HG03066 (cell line): ENCODE results near the gene XYLT1.
"Not testable (repeated sequence)": the region's sequence is repeated elsewhere in the genome, so short reads cannot be mapped to it uniquely, and the experiment has no call there.

ENCODE experiments used
- ATAC-seq: cut with Tn5 transposase; IDR thresholded peaks from one replicate; pipeline ENCODE4 v1.9.1; 2021; ENCODE audit warnings: low read depth; ENCODE audit not compliant: unreplicated experiment

Gene XYLT1

DNA sequence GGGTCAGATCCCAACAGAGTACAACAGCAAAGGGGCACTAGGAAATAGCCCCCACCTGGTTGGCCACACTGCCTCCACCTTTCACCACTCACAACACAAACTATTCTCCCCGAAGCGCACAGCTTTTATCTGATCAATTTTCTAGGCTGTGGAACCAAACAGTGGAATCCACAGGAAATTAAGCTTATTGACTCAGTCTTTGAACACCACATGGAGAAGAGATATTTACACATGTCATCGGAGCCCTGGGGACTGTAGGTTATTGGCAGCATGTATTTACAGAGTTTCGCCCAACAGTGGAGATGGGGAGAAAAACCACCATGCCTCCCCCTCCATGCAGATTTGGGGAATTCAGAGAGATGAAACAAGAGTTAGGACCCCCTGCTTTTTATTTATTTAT, 154.8 kb downstream of the XYLT1 start:
- no peak for ATAC-seq

DNA sequence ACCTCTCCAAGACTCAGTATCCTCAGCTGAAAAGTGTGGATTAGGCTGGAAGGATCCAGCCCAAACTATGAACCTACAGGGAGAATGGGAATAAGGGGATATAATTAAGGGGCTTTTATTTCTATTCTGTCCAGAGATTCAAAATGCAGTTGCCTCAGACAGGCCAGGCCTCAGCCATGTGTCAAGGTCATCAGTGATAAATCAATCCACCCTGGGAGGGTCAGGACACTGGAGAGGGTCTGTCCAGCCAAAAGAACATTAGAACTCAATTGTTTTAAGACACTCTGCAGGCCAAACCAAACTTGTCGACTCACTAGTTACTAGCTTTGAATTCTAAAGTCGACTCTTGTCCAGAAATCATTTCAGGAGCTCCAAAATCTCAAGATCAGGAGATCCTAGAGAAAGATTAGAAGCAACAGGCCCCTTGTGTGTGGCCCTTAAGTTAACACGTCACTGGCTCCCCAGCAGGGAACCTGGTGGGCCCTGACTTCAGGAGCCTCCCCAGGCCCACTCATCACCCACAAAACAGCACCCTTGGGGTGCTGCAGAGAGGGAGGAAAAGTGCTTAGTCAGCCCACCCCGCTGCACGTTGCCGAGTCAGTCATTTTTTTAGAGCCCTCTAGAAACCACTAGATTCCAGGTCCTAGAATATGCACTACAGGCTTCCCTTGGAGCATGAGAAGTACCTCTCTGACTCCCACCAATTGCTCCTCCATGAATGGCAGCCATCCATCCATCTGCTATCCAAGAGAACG, 156.8 kb downstream of the XYLT1 start:
- ATAC-seq: no peak

GRCh38 chr16:17313085-17313611, 157.6 kb downstream of the XYLT1 start:
- ATAC-seq: no peak

GRCh38 chr16:17312094-17312710, 158.6 kb downstream of the XYLT1 start:
- ATAC-seq: no peak

- no peak for ATAC-seq
Observed at GRCh38 chr16:17311333-17312093, 159.2 kb downstream of the XYLT1 start.

- no peak for ATAC-seq
Observed at GRCh38 chr16:17309510-17309909, 161.2 kb downstream of the XYLT1 start.

GRCh38 chr16:17308186-17308585, 162.6 kb downstream of the XYLT1 start:
- no peak for ATAC-seq

DNA sequence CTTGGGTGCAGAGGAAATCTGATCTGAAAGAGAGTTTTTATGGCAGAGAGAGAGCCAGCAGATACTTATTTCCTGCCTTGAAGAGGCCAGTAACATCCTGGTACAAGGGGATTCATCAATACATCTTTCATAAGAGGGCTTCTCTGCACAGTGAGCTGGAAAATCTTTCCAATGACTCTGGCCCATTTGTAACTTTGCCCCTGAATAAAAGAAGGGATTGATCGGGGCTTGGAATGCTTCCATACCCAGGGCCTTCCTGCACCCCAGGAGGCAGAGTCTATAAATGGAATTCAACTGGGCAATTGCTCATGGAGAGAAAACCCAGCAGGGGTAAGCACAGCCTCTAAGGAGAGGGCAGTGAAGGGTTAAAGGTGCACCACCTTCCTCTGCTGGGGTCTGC, 163.3 kb downstream of the XYLT1 start:
- no peak for ATAC-seq

DNA sequence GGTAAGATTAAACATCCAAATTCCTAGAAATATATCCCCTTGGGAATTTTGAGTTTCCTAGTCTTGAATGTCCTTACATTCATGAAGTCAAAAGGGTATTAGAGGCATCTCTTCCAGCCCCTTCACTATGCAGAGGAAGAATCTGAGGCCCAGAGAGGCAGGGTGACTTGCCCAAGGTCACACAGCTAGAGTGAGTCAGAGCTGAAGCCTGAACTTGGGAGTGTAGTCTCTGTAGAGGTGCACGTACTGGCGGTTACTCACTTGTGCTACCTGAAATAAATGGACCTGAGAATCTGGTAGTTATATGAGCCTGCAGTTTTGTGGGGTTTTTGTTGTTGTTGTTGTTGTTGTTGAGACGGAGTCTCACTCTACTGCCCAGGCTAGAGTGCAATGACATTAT, 164.0 kb downstream of the XYLT1 start:
- no peak for ATAC-seq

GRCh38 chr16:17306211-17306610, 164.5 kb downstream of the XYLT1 start:
- ATAC-seq: not testable (repeated sequence)

DNA sequence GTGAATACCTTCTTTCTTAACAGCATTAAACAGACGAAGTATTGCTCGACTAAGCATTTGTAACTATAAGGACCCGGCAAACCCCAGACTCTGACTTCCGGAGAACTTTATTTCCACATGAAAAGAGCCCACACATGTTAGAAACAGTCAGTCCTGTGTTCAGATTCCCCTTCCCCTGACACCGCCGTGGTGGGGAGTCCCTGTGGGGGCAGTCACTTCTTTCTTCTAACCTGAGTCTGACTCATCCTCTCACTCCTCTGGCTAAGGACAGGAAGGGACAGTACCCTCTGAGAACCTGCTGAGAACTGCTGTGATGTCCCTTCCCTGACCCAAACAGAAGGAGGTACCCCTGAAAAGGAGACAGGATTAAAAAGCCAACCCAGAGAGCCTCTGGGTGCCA, 165.1 kb downstream of the XYLT1 start:
- no peak for ATAC-seq

DNA sequence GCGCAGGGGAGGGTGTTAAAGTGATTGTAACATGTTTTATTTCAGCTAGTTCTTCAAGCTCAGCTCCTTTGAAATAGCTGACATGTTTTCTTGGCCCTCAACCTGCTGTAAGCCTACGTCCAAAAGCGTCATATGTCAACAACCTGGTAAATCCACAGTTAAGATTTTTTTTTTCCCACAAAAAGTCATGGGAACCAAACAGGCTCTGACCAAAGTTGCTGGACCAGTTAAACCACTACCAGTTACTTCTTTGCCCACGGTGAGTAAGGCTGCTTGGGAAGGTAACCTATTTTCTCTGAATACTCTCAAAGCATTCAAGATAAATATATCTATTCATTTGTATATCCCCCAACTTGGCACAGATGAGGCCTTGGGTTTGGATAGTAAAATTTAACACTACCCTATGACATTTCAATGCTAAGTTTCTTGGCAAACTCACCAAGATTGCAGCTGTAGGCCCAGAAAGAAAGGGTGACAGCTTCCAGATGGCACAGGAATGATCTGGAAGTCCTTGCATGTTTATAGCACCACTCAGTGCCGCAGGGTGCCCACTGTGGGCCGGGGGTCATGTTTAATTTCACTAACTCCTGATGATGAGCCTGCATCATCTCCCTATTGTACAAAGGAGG, 166.2 kb downstream of the XYLT1 start:
- ATAC-seq: no peak

- no peak for ATAC-seq
Observed at GRCh38 chr16:17304106-17304490, 166.7 kb downstream of the XYLT1 start.

DNA sequence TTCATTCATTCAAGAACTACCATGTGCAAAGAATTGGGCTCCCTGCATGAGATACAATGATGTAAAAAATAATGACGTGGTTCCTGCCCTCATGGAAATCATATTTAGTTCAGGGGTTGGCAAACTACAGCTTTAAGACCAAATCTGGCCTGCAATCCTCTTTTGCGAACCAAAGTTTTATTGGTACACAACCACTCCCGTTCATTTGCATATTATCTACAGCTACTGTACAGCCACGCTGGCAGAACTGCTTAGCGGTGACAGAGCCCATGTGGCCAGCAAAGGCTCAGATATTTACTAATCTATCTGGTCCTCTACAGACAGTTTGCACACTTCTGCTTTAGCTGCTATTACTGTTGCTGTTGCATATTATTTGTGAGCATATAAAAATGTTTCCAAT, 167.7 kb downstream of the XYLT1 start:
- ATAC-seq: no peak

GRCh38 chr16:17302620-17303019, 168.1 kb downstream of the XYLT1 start:
- no peak for ATAC-seq

DNA sequence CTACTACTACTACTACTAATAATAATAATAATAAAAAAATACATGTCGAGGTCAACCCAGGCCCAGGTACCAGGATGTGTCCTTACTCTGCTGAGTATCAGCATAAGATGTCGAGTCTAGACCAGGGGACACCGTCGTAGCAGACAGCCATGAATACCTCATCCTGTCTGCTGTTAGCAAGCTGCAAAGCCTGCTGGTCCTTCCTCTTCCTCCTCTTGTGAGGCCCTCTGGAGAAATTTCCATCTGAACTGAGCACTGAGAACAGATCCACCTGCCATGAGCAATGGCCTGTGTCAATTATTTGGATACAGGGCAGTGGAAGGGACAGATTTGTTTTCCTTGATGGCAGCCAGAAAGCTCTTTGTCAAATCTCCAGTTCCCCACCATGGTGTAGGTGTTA, 168.5 kb downstream of the XYLT1 start:
- peak; percentile 14 for ATAC-seq

GRCh38 chr16:17301593-17302135, 169.1 kb downstream of the XYLT1 start:
- peak; percentile 78 for ATAC-seq

GRCh38 chr16:17301184-17301583, 169.6 kb downstream of the XYLT1 start:
- no peak for ATAC-seq

DNA sequence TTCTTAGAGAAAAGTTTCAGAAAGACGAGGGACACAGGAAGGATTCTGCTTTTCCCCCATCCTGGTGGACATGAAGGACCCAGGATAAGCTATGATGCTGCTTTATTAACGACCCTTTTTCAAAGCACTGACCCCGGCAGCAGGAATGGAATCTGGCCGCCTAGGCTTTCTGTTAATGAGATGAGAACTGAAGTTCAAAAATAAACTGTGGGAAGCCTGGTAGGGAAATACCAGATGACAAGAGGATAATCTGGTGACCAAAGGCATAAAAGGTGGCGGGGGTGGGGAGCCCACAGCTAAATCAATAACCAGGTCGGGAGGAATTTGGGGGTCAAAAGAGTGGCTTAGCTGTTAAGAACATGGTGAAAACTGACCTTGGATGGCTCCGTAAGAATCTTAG, 171.0 kb downstream of the XYLT1 start:
- ATAC-seq: no peak

- ATAC-seq: no peak
Observed at GRCh38 chr16:17298238-17298637, 172.5 kb downstream of the XYLT1 start.

GRCh38 chr16:17296431-17296830, 174.3 kb downstream of the XYLT1 start:
- ATAC-seq: no peak
